GM19351 (cell line): ENCODE data around the gene PROSER3.
"Not testable (repeated sequence)": the region's sequence is repeated elsewhere in the genome, so short reads cannot be mapped to it uniquely, and the experiment has no call there.

Source experiments
- ATAC-seq: cut with Tn5 transposase; IDR thresholded peaks from one replicate; pipeline ENCODE4 v1.9.1; 2021; ENCODE audit warnings: mild to moderate bottlenecking, moderate library complexity; ENCODE audit not compliant: unreplicated experiment

Gene PROSER3

GRCh38 chr19:35722461-35722860, 35.5 kb upstream of the PROSER3 start:
- ATAC-seq: no peak

- no peak for ATAC-seq
Observed at GRCh38 chr19:35722897-35723296, 35.1 kb upstream of the PROSER3 start.

GRCh38 chr19:35723671-35724070, 34.3 kb upstream of the PROSER3 start:
- ATAC-seq: no peak

- ATAC-seq: not testable (repeated sequence)
Observed at GRCh38 chr19:35724132-35724531, 33.8 kb upstream of the PROSER3 start.

- ATAC-seq: no peak
Observed at GRCh38 chr19:35724560-35724959, 33.4 kb upstream of the PROSER3 start.

- no peak for ATAC-seq
Observed at GRCh38 chr19:35725216-35725861, 32.6 kb upstream of the PROSER3 start.

GRCh38 chr19:35727053-35727955, 30.7 kb upstream of the PROSER3 start:
- ATAC-seq: no peak

- ATAC-seq: no peak
Observed at GRCh38 chr19:35727956-35728706, 29.8 kb upstream of the PROSER3 start.

GRCh38 chr19:35729021-35729420, 29.0 kb upstream of the PROSER3 start:
- ATAC-seq: no peak

- ATAC-seq: no peak
Observed at GRCh38 chr19:35729763-35730162, 28.2 kb upstream of the PROSER3 start.

- ATAC-seq: no peak
Observed at GRCh38 chr19:35730326-35730725, 27.6 kb upstream of the PROSER3 start.

GRCh38 chr19:35731353-35731752, 26.6 kb upstream of the PROSER3 start:
- ATAC-seq: no peak

- no peak for ATAC-seq
Observed at GRCh38 chr19:35731779-35732405, 26.1 kb upstream of the PROSER3 start.

- ATAC-seq: no peak
Observed at GRCh38 chr19:35732540-35733179, 25.3 kb upstream of the PROSER3 start.

GRCh38 chr19:35733180-35734125, 24.5 kb upstream of the PROSER3 start:
- ATAC-seq: no peak

GRCh38 chr19:35734273-35734672, 23.7 kb upstream of the PROSER3 start:
- ATAC-seq: no peak

- no peak for ATAC-seq
Observed at GRCh38 chr19:35734889-35735288, 23.1 kb upstream of the PROSER3 start.

GRCh38 chr19:35736913-35737886, 20.8 kb upstream of the PROSER3 start:
- ATAC-seq: no peak
